GM18499 (cell line): ENCODE data around the gene SLC25A11.

Experiments
- ATAC-seq: cut with Tn5 transposase; IDR thresholded peaks from one replicate; pipeline ENCODE4 v1.9.1; 2021; ENCODE audit warnings: moderate number of reproducible peaks; ENCODE audit not compliant: insufficient read depth, unreplicated experiment

SLC25A11 gene

DNA sequence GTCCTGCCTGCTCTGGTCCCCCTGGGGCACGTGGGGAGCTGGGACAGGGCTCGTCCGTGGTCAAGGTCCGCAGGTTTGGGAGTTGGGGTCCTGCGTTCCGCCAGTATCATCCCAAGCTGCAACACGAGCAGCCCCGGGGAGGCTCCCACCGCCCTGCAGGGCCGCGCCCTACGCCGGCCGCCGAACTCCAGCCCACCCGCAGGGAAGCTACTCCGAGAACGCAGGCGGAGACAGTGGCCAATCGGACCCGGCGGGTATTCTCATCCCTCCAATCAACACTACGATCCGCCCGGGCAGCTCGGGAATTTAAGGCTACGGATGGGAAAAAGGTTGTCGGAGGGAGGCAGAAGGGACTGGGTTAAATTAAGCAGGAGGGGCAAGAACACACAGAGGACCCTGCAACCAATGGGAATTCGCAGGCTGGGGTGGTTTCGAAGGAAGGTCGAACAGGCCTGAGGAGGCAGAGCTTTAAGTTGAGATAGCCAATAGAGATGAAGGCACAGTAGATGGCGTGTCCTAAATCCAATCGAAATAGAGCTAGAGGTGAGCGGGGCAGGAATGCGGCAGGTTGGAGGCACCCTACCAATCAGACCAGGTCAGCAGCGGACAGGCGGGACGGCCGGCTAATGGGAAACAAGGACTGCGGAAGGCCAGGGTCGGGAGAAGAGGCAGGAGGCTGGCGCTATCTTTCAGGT, 27.1 kb upstream of the SLC25A11 start:
- peak; percentile 59 for ATAC-seq

DNA sequence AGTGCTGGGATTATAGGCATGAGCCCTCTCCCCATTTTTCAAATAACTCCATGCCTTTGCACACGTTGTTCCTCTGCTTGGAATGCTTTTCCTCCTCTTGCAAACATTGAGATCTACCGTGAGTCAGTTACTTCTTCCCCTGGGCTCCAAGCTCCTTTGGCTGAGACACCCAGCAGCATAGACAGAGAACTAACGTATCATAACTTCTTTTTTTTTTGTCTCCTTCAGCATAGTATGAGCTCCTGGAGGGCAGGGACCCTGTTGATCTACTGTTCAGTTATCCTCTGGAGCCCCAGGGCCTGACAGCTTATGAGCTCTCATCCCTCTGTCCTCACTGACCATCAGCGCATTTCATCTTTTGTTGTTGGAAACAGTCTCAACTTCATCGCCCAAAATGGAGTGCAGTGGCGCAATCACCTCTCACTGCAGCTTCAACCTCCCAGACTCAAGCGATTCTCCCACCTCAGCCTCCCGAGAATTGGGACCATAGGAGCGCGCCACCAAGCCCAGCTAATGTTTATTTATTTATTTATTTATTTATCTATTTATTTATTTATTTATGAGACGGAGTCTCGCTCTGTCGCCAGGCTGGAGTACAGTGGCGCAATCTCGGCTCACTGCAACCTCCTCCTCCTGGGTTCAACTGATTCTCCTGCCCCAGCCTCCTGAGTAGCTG, 25.6 kb upstream of the SLC25A11 start:
- ATAC-seq: no peak

DNA sequence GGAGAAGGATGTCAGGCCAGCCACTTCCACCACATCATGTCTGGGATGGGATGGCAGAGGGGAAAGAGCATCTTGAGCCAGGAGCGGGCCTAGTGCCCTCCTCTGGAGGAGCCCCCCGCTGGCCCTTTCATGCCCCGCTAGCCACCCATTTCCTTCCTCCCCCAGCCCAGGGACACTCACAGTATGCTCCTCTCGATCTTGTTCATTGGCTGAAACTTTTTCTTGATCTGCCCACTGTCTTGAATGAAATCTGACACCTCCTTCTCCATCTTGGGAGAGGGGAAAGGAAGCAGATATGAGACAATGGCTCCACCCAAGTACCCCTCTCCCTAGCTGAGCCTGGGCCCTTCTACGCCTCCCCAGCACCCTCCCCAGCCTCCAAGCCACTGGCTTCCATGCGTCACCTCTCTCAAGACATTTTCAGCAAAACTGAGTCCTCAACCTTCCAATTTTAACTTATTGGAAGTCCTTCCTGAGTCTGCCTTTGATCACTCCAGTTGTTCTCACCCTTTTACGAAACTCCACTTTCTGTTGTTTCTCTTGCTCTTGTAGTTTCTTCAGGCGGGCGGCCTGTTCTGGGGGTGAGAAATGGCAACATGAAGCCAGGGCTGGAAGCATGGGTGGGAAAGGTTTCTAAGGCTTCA, 20.6 kb upstream of the SLC25A11 start:
- no peak for ATAC-seq

DNA sequence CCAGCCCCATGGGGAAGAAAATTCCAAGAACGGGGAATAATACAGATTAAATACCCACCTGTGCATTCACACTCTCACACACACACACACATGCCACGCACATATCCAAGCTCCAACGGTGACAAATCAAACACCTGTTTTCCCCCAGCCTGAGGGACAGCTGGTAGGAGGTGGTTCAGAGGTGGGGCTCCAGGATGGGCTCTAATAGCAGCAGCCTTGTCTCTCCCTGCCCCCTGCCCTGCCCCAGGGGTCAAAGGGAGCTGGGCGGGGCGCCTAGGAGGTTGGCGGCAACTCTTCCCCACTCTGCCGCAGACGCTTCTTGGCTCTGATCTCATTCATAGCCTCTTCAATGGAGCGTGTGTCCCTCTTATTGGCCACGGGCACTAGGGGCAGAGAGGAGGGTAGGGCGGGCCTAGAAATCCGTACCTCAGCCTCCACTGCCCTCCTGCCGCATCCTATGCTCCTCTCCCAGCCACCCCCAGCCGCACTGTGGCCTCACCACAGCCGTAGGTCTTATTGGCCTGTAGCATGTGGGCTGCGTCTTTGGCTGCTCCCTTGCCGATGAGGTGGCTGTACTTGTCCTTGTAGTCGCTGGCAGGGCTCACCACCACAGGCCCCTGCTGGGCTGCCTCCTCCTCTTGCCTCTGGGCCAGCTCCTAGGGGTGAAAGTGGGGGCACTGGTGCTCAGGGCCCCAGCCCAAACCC, 19.6 kb upstream of the SLC25A11 start:
- no peak for ATAC-seq

DNA sequence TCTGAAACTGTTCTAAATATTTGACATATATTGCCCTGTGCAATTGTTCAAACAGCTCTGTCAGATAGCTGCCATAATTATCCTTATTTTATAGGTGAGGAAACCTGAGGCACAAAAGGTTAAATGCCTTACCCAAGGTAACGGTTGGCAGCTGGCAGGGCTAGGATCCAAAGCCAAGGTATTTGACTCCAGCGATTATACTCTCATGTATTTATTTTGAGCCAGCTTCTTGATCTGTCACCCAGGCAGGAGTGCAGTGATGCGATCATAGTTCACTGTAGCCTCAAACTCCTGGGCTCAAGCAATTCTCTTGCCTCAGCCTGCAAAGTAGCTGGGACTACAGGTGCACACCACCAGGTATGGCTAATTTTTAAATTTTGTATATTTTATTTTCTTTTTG, 18.3 kb upstream of the SLC25A11 start:
- no peak for ATAC-seq

DNA sequence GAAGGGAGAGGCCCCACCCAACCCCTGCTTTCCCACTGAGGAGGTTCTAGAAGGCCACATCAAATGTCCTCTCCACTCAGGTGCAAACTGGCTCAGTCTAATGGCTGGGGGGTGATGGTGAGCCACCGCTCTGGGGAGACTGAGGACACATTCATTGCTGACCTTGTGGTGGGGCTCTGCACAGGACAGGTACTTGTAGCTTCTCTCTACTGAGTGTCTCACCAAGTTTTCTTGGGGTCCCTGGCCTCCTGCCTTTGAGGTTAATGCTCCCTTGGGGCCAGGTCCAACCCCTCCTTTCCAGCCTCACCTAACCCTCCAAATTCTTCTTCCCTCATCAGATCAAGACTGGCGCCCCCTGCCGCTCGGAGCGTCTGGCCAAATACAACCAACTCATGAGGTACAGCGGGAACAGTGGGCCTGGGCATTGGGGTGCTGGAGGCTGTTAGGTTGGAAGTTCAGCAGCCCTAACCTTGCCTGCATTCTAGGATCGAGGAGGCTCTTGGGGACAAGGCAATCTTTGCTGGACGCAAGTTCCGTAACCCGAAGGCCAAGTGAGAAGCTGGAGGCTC, 16.7 kb upstream of the SLC25A11 start:
- ATAC-seq: no peak

DNA sequence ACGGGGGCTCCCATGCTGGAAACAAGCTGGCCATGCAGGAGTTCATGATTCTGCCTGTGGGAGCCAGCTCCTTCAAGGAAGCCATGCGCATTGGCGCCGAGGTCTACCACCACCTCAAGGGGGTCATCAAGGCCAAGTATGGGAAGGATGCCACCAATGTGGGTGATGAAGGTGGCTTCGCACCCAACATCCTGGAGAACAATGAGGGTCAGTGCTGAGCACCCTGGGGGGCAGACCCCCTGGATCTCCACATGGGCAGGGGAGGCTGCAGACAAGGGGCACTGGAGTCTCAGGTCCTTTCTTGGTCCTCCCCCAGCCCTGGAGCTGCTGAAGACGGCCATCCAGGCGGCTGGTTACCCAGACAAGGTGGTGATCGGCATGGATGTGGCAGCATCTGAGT, 15.2 kb upstream of the SLC25A11 start:
- ATAC-seq: no peak

DNA sequence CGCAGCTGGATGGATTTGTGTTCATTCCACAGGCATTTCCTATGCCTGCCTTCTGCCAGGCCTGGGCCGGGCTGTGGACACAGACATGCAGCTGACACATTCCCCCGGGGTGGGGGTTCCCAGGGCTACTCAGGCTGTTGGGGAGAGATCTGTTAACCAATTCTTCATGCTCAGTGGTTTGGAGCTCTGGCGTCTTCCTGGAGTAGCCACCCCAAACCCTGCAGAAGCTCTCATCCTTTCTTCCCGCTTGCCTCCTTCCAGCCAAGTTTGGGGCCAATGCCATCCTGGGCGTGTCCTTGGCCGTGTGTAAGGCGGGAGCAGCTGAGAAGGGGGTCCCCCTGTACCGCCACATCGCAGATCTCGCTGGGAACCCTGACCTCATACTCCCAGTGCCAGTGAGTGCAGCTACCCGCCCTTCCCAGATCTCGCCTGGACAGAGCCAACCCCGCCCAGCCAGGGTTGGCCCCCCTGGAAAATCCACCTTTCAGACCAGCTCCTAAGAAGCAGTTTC, 13.7 kb upstream of the SLC25A11 start:
- no peak for ATAC-seq

DNA sequence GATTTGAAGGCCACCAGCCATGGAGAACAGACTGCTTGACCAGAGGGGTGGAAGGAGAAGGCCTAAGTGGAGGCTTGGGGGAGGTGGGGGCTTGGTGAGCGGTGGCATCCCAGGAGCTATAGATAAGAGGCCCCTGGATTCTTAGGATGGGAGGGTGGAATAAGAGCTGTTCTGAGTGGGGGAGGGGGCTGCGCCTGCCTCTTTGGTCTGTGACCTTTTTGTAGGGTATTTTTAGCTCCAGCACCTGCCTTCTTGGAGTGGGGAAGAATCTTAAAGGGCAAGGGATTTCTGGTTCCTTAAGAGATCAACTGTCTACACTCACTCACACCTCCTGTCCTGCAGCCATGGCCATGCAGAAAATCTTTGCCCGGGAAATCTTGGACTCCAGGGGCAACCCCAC, 11.6 kb upstream of the SLC25A11 start:
- no peak for ATAC-seq

DNA sequence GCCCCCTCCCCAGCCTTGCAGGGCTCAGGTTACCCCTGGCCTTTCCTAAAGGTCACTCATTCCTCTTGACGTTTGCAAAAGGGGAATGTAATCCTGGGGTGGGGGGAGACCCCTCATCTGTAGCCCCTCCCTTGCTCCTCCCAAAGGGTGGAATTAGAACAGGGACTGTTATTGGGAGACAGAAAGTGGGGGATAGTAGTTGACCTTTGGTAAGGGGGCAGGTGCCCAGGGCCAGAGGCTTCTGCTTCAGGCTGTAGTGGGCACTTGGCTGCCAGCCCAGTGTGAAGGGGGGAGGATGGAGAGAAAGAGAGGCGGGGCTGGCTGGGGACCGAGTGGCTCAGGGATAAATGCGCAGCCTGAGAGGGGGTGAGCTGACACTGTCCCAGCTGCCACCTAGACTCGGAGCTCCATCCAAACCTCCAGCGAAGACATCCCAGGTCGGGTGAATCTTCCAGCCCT, 10.9 kb upstream of the SLC25A11 start, which contains the start of gene ENO3:
Gene ENO3 (plus strand): TSS at position 374 of the 459 bp plus-strand sequence. CDS start 711 bp downstream, outside the sequence.
- ATAC-seq: no peak

DNA sequence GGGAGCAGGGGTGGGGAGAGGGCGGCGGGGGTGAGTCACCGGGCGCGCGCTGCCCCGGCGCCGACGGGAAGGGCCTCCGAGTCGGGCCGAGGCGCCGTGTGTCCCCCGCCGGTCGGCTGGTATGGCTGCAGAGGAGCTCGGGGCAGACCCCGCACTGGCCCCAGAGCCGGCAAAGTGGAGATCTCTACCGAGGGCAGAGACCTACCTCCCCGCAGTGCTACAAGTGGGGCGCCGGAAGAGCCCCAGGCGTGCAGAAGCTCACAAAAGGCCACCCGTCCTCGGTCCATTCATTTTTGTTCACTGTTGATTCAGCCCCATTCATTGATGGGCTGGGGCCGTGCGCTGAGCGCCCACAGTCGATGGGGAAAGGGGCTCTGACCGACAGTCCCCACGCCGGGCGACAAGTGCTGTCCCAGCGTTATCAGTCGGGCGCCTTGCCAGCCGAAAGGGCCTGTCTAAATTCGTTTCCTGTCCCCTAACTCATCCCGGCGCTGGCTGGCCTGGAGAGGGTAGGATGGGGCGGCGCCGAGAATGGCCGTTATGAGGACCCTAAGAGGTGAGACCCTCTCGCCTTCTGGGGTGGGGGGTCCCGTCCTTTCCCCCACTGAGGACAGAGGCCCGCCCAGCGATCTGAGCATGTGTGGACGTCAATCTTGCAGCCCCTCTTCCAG, 10.4 kb upstream of the SLC25A11 start:
- ATAC-seq: no peak

DNA sequence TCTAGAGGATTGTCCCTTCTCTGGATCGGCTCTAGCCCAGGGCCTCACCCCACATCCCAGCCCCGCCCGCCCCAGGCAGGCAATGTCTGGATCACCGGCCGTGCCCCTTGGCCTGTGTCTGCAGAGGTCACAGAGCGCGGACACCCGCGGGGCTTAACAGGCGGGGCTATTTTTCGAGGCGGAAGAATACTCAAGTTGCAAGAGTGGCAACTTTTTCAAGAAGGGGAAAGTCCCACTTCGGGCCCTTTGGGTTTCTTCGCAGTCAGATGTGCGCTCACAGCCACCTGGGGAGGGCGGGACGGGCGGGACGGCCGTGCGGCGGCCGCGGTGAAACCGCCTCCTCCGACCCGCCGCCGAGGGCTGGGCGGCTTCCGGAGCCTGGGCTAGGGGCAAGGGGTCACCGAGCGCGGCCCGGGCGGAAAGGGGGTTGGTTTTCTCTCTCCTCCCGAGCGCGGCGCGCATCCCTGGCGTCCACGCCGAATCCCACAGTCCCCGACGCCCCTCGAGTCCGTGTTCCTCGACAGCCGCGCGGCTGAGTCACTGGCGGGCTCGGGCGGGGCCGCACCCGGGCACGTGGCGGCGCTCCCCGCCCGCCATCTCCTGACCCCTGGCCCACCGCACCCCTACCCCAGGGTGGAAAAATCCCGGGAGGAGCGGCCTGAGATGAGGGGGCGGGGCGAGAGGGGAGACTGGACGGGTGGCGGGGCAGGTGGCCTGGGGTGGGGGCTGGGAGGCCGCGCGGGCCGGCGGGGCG, 9.7 kb upstream of the SLC25A11 start:
- no peak for ATAC-seq

DNA sequence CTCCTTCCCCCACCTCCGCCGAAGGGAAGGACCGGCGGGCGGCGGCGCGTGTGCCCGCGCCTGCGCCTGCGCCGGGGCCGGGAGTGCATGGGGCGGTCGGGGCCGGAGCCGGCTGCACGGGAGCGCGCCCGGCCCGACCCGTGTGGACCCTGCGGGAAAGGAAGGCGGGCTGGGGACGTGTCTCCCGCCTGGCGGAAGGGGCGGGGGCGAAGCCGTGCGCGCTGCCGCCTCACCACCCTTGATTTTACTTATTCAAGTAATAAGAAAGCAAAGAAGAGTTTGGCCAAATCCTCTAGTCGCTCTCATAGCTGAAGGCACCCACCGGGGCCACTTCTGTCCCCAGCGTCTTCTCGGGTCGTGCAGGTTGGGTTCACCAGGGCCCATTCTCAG, 9.1 kb upstream of the SLC25A11 start:
- no peak for ATAC-seq

DNA sequence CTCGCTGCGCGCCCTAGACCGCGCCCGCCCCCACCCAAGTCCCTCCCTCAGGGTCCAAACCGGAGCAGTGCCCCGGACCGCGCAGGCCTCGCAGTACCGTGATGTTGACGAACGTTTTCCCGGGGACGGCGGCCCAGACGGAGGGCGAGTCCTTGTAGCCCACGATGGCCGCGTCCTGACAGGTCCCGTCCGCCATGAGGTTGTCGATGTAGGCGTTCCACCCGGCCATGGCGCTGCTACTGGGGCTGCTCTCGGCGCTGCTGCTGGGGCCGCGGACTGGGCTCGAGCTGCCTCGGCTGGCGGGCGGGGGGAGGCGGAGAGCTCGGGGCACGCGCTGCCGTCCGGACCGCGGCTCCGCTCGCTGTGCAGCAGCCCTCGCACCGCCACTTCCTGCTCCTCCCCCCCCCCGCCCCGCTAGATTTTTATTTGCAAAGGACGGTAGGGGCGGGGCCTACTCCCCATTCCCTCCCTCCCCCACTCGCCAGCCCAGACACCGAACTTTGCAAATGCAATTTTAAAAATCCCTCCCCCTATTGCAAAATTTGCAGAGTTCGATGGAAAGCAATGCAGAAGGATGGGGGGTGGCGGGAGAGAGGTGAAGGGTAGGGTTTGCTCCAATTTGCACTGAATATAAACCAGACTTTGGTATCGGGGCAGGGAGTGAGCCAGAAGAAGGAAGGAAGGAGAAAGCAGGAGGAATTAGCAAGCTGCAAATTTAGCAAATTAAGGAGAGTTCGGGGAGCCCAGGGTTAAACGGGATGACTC, 8.5 kb upstream of the SLC25A11 start, which contains the start of gene PFN1:
Gene PFN1 (minus strand): TSS at position 365 of the 765 bp plus-strand sequence. CDS start 136 bp downstream, at position 229.
- ATAC-seq: no peak

DNA sequence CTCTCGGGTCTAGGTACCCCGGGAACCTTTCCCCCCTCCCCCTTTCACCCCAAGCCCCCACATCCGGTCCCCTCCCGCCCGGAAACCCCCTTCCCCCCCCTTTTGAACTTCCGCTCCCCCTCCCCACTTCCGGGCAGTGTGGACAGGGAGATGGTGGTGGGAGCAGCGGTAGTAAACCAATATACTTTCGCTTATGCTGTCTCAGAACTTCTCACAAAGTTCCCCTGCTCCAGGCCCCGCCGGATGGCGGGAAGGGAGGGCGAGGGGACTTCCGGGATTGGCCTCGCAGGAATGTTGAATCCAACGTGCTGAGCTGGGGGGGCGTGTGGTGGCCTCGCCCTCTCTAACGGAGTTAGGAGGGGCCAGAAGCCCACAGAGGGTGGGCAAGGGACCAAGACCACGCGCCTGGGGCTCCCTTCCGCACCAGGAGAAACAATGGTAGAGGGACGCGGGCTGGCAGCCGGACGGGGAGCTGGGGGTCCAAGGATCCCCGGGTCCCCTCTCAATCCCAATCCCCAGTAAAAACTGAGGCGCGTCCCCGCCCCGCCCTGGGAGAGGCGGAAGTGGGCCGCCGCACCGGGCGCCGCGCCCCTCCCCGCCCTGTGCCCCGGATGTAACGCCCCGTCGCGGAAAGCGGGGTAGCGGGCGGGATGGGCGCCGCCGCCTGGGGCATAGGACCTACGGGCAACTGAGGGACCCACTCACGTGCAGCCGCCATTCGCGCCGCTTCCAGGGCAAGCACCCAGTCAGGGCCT, 7.7 kb upstream of the SLC25A11 start:
- no peak for ATAC-seq

DNA sequence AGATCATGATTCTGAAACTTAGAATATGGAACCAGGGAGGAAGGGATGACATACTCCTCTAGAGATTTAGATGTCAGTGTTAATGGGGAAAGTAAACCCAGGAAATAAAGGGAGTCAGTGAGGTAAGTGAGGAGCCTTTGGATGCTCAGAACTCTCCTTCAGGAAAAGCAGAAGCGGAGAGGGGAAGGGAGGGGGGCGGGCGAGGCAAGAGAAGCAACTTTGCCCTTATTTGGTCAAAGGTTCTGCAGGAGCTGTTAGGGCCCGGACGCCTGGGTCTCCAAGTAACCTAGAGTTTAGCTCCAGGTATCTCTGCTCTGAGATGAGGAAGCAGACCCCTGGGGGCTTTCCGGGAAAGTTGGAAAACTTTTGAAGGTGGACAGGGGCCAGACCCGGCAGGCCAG, 7.2 kb upstream of the SLC25A11 start:
- ATAC-seq: no peak

DNA sequence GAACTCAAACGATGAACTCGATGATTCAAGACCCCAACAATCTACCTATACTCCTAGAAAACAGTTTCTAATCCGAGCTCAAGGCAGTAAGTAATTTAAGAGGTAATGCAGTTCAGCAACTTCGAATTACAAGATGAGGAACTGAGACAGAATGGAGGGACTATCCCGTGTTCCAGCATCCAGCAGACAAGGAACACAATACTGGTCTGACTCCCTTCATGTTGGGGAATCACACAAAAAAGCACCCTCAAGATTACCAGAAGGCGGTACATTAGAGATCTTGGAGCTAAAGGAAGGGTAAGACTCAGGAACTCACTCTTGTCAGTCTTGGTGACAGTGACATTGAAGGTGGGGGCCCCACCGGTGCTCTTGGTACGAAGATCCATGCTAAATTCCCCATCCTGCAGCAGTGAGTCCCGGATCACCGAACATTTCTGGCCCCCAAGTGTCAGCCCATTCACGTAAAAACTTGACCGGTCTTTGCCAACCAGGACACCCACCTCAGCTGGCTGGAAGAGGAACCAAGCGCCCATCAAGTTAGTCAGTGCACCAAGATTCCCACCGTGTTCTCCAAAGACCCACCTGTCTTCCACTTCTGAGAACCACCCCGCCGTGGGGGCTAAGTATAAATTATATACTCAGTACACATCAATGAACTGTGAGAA, 6.6 kb upstream of the SLC25A11 start:
- ATAC-seq: no peak
